A549 (cell line): ENCODE measurements around the gene CNTN4.

Experiments used
- BHLHE40 ChIP-seq: IDR thresholded peaks from 2 replicates; pipeline ENCODE4 v1.6.1; 2012; ENCODE audit warnings: low read depth, low read length, inconsistent platforms
- CTCF ChIP-seq: fragments of >200 bp; sonication (Bioruptor Twin); formaldehyde crosslinking; IDR thresholded peaks from 3 replicates; pipeline ENCODE4 v1.5.1; 2016
- EP300 ChIP-seq, 2 experiments: fragments of >200 bp; sonication (Bioruptor Twin); formaldehyde crosslinking; IDR thresholded peaks; 2 replicates in 1 of 2; 3 replicates in 1 of 2; pipeline ENCODE4 v1.6.1; 2016 to 2017
- MAX ChIP-seq: IDR thresholded peaks from 2 replicates; pipeline ENCODE4 v1.6.1; 2012
- RCOR1 ChIP-seq: fragments of 150-350 bp; IDR thresholded peaks from 2 replicates; pipeline ENCODE4 v1.6.1; 2014; ENCODE audit warnings: antibody characterized with exemption, low read length, low read depth
- REST ChIP-seq: fragments of 200-600 bp; sonication (generic); IDR thresholded peaks from 2 replicates; pipeline ENCODE4 v1.6.1; 2016; ENCODE audit warnings: antibody characterized with exemption, mild to moderate bottlenecking, moderate library complexity
- SREBF2 ChIP-seq: fragments of 450-650 bp; IDR thresholded peaks from 2 replicates; pipeline ENCODE4 v1.6.1; 2014; ENCODE audit warnings: mild to moderate bottlenecking, moderate library complexity

- TF ChIP-seq SREBF2: no peak
- no peak for TF ChIP-seq CTCF
- TF ChIP-seq MAX: no peak
- no peak for TF ChIP-seq BHLHE40
- no peak for TF ChIP-seq REST
- TF ChIP-seq RCOR1: no peak
- TF ChIP-seq EP300 (IDR thresholded peaks at IDR 0.05): no peak
Measured at GRCh38 chr3:3068358-3068881, 969.8 kb downstream of the CNTN4 start.
